ENCODE measurements around the gene HAO2.

DNA sequence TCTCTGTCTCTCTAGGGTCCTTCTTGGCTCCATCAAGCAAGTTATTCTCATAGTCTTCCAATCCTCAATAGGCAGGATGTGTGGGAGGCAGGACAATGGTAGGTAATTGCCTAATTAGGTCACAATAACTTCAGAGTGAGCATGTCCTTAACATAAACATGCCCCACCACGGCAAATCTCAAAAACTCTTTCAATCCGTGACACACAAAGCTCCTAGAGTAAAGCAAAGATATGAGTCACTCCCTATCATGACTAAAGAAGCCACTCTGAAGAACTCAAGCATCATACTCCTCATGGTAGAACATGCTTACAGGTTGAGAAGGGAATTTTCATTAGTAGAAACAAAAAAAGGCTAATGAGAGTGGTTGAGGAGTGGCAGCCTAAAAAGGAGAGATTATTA is 4.9 kb downstream of the HAO2 start:
- TF ChIP-seq POLR2A (IDR thresholded peaks at IDR 0.05; ENCODE audit: low read length) (no peak), GATA1 (IDR thresholded peaks at IDR 0.05; ENCODE audit: low read depth, low read length) (no peak)

All from erythroblast (primary cell).